HFFc6 (cell line): ENCODE data around the gene FGF12. TPM values are rescaled to one million over a fixed set of nuclear protein-coding genes. Genes with fewer than 3 reads are reported as not detected.
A peak's percentile ranks its signal among the peaks of the same experiment; 100 is the strongest.

Experiments
- DNase-seq: peaks from one replicate; pipeline ENCODE4 v3.0.0-alpha.2; 2018
- H3K27ac Mint-ChIP-seq: 2 replicates; pipeline ENCODE4 v1.8.0; 2020; ENCODE audit warnings: mild to moderate bottlenecking, mixed read lengths
- H3K27me3 Mint-ChIP-seq: 2 replicates; pipeline ENCODE4 v1.8.0; 2021; ENCODE audit warnings: mild to moderate bottlenecking, moderate library complexity, mixed read lengths; ENCODE audit not compliant: insufficient read depth
- H3K36me3 Mint-ChIP-seq: 2 replicates; pipeline ENCODE4 v1.8.0; 2021; ENCODE audit warnings: low read depth, mixed read lengths
- H3K4me1 Mint-ChIP-seq: 2 replicates; pipeline ENCODE4 v1.8.0; 2020; ENCODE audit warnings: low read depth, mixed read lengths
- H3K4me3 Mint-ChIP-seq: 2 replicates; pipeline ENCODE4 v1.8.0; 2020; ENCODE audit warnings: mild to moderate bottlenecking, moderate library complexity, mixed read lengths
- H3K9me3 Mint-ChIP-seq: 2 replicates; pipeline ENCODE4 v1.8.0; 2020; ENCODE audit warnings: mild to moderate bottlenecking, mixed read lengths
- total RNA-seq, 6 experiments: library from RNA; stranded (reverse); fragmentation: NEBNext Ultra II Directional; extraction: Animal tissue kit (Norgen Biotek cat#: 25700); gene quantifications; 2 replicates in 1 of 6; 3 replicates in 5 of 6; pipeline ENCODE4 v1.2.3, GENCODE V29; 2021
- TF ChIP-seq, protein P1 (sequence below): fragments of 200-600 bp; sonication (generic); IDR thresholded peaks from 2 replicates; pipeline ENCODE4 v1.5.0; 2021; ENCODE audit warnings: antibody characterized with exemption, mild to moderate bottlenecking

The FGF12 gene
- total RNA-seq, 6 experiments from 2014 or later: not detected

DNA sequence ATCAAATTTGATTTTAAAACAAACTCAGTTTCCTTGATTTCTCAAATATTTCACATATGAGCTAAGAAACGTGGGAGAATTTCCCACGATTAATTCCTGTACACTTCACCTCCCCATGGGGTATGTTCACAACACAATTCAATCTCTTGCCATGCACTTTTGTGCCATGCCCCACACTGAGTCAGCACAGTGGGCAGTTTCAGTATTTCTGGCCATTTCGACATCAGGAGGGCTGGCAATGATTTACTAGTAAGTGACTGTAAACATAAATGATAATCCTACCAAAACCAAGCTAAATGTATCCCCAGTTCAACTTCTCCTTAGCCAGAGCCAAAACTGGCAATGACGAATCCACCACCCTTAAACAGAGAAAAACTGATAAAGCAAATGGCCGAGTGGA lies 293.6 kb downstream of the FGF12 start:
- Mint-ChIP-seq H3K27me3 (peaks cover 9% of the 10 kb centered on the region), H3K36me3 (no peaks in the 10 kb centered on the region), H3K4me1 (no peaks in the 10 kb centered on the region), H3K9me3 (peaks cover 11% of the 10 kb centered on the region), H3K27ac (no peak overlapping the region), H3K4me3 (no peak overlapping the region)
- no peak for DNase-seq
- TF ChIP-seq, protein P1, sequence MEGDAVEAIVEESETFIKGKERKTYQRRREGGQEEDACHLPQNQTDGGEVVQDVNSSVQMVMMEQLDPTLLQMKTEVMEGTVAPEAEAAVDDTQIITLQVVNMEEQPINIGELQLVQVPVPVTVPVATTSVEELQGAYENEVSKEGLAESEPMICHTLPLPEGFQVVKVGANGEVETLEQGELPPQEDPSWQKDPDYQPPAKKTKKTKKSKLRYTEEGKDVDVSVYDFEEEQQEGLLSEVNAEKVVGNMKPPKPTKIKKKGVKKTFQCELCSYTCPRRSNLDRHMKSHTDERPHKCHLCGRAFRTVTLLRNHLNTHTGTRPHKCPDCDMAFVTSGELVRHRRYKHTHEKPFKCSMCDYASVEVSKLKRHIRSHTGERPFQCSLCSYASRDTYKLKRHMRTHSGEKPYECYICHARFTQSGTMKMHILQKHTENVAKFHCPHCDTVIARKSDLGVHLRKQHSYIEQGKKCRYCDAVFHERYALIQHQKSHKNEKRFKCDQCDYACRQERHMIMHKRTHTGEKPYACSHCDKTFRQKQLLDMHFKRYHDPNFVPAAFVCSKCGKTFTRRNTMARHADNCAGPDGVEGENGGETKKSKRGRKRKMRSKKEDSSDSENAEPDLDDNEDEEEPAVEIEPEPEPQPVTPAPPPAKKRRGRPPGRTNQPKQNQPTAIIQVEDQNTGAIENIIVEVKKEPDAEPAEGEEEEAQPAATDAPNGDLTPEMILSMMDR: no peak

DNA sequence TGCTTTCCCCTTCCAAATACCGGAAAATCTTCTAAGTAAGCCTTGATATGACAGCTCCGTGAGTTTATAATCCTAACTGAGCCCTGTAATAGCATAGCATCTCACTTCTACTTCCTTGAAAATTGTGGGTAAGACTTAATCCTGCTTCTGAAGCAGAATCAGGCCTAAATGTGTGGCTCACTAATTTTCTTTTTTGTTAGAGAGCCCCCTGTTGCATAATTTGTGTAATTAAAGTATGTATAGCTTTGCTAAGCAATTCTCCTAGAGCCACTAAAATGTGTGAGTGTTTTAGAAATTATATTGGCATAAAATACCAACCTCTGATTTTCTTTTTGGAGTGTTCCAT lies 304.4 kb downstream of the FGF12 start:
- no peak for DNase-seq
- H3K4me3 Mint-ChIP-seq: no peak overlapping the region
- H3K27ac Mint-ChIP-seq: no peak overlapping the region
- no peaks in the 10 kb centered on the region for H3K36me3 Mint-ChIP-seq
- peaks cover 3% of the 10 kb centered on the region; the same call in 1 of the 2 replicates for H3K27me3 Mint-ChIP-seq
- peaks cover 8% of the 10 kb centered on the region; the same call in 1 of the 2 replicates for H3K4me1 Mint-ChIP-seq
- TF ChIP-seq, protein P1: peak; percentile 21; the same call in 1 of the 2 replicates
- 0 out of 2 replicates have a peak, but pooled peaks cover 5% of the 10 kb centered on the region for H3K9me3 Mint-ChIP-seq

DNA sequence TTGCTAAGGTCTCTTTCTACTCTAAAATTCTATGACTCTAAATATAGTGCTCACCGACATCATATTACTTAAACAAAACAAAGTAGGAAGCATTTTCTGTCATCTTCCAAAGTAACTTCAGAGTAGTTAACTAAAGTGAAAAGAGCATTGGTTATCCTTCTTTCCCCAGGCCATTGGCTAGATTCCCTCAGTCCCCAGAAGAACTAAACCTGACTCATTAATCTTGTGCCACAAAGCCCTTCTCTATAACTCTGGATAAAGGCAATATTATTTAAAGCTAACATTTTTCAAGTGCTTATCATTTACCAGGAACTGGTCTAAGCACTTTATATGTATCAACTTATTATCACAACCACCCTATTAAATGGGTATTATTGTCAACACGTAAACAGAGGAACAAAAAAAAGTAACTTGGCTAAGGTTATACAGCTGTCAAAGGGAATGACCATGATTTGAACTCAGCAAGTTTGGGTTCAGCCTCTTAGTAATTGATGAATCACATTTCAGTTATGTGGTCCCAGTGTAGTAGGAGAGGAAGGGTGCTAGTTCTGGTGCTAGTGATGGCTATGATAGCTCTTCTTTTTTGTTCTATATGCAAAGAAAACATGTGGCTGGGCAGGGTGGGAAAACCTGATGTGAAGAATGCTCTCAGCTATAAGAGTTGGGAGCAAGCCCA lies 304.9 kb downstream of the FGF12 start:
- H3K4me1 Mint-ChIP-seq: peaks cover 8% of the 10 kb centered on the region; the same call in 1 of the 2 replicates
- no peak overlapping the region for H3K4me3 Mint-ChIP-seq
- DNase-seq: peak; percentile 27
- no peak overlapping the region for H3K27ac Mint-ChIP-seq
- peaks cover 3% of the 10 kb centered on the region; the same call in 1 of the 2 replicates for H3K27me3 Mint-ChIP-seq
- H3K36me3 Mint-ChIP-seq: no peaks in the 10 kb centered on the region
- 0 out of 2 replicates have a peak, but pooled peaks cover 5% of the 10 kb centered on the region for H3K9me3 Mint-ChIP-seq
- TF ChIP-seq, protein P1: no peak

DNA sequence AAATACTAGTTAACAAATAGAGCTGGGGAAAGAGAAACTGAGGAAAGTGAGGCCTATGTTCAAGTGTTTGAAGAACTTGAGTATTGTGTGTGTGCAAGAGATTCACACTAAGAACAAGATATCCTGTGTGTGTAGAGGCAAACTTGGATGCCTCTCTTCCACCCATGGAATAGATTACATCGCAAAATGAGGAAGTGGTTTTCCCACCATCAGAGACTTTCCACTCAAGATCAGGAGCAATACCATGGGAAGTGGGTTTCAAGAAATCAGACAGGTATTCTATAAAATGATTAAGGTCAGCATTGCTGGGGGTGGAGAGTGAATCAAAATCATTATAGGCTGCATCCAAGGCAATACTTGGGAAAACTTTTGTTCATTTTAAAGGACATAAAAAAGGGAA lies 308.0 kb downstream of the FGF12 start:
- no peaks in the 10 kb centered on the region for H3K27me3 Mint-ChIP-seq

DNA sequence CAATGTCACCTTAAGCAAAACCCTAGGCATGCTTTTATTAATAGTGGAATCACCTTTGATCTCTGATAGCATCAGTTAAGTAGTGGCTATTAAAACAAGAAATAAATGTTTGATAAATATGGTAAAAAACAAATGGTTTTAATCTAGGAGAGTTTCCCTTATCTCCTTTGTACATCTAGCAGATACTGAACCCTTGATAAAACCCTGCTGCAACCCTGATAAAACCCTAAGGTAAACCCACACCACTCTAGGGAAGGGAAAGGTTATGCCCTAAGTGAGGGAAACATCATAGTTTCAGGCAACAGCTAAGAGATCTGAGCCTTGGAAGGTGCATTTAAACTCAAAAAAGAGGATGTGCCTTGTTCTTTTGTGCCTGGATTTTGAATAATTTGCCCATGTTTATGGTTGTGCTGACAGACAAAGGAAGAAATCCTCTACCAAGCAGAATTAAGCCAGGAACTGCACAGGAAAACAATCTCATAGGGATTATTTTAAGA lies 309.7 kb downstream of the FGF12 start:
- Mint-ChIP-seq H3K36me3 (no peaks in the 10 kb centered on the region), H3K4me1 (peaks cover 4% of the 10 kb centered on the region; the same call in 1 of the 2 replicates), H3K27ac (no peak overlapping the region), H3K9me3 (0 out of 2 replicates have a peak, but pooled peaks cover 5% of the 10 kb centered on the region), H3K27me3 (no peaks in the 10 kb centered on the region), H3K4me3 (no peak overlapping the region)
- TF ChIP-seq, protein P1: no peak
- DNase-seq: no peak

More for the DNA sequence above, 308.0 kb downstream of the FGF12 start:
- no peaks in the 10 kb centered on the region for H3K36me3 Mint-ChIP-seq
- H3K4me1 Mint-ChIP-seq: peaks cover 8% of the 10 kb centered on the region; the same call in 1 of the 2 replicates
- H3K27ac Mint-ChIP-seq: no peak overlapping the region
- no peak overlapping the region for H3K4me3 Mint-ChIP-seq
- DNase-seq: no peak
- TF ChIP-seq, protein P1: no peak
- 0 out of 2 replicates have a peak, but pooled peaks cover 5% of the 10 kb centered on the region for H3K9me3 Mint-ChIP-seq
